ENCODE results near the gene SPIRE2. TPM values are rescaled to one million over a fixed set of nuclear protein-coding genes. Genes with fewer than 3 reads are reported as not detected.
"Not testable (repeated sequence)": the region's sequence is repeated elsewhere in the genome, so short reads cannot be mapped to it uniquely, and the experiment has no call there.

The SPIRE2 gene
- total RNA-seq, 1 donor from 2014 or later, result 3.2 TPM

DNA sequence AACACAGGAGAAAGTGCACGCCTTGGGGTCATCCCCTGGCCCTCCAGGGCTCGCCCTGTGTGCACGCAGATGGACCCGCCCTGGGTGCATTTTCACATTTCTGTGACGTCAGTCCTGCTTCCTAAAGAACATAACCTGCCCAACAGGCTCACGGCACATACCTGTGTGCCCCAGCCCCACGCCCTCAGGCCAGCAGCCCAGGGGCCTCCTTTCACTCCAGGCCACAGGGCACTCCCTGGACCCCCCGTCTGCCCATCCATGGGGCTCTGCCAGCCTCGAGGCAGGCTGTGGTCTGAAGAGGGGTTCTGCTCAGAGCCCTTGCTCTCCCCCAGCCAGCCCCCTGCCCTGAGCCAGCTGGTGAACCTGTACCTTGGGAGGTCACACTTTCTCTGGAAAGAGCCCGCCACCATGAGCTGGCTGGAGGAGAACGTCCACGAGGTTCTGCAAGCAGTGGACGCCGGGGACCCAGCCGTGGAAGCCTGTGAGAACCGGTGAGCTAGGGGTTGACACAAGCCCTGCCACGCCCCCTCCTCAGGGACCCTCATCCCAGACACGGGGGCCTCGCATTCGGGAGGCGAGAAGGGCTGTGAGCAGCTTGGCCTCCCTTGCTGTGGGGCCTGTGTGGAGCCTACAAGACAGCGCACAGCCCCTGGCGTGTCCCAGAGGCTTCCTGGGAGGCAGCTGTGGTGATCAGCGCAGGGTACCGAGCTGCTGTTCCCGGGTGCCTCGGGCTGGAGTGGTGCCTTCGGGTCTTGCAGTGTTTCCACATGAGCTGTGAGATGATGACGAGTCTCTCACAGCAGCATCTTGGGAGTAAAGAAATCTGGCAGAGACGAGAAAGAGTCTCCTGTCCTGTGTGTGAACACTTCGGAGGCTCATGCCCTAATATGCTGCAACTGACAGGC lies 76.6 kb downstream of the SPIRE2 start:
- DNase-seq (ENCODE audit: low spot score) (no peak), ATAC-seq (peak; percentile 8)

GRCh38 chr16:89905511-89906139 lies 77.3 kb downstream of the SPIRE2 start:
- no peak for ATAC-seq
- DNase-seq (ENCODE audit: low spot score), result no peak
- intact Hi-C loops (cut with DNase I), result no loop called here

More for the DNA sequence above, 76.6 kb downstream of the SPIRE2 start:
- intact Hi-C loops (cut with DNase I), result no loop called here

DNA sequence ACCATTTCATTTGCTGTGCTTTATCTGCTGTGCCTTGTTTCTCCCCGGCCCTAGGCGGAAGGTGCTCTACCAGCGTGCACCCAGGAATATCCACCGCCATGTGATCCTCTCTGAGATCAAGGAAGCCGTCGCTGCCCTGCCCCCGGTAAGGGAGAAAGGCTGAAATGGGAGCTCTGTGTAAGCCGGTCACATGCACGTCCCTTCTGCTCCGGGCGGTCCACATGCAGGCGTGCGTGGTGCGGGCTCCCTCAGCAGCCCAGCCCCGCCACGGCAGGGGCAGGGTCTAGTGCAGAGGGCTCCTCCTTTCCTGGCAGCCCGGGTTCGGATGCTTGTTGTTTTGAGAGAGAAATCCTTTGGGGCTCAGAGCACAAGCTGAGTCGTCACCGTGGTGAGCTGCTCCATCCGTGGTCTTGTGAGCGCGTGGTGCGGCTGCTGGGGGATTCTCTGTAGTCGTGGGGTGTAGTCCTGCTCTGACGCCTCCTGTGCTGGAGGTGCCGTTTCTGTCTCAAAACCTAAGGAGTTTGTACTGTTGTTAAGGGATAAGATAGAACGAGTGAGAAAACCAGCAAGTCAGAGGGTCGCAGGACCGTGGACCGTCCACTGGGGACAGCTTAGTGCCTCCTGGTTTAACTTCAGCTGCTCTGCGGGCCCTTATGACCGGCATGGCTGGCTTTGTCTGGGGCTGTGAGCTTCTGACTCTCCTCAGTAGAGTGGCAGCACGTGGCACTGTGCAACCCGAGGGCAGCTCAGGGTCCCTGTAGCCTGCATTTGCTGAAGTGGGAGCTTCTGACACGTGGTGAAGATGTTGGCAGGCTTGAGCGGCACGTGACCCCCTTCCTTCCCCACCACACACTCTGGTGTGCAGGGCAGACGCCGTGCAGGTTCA lies 78.1 kb downstream of the SPIRE2 start:
- ATAC-seq, result no peak
- DNase-seq (ENCODE audit: low spot score), result no peak
- intact Hi-C loops (cut with DNase I), result no loop called here

- intact Hi-C loops (cut with DNase I), result no loop called here
- ATAC-seq, result no peak
- DNase-seq (ENCODE audit: low spot score), result no peak
Measured at GRCh38 chr16:89907055-89907814, 79.0 kb downstream of the SPIRE2 start.

DNA sequence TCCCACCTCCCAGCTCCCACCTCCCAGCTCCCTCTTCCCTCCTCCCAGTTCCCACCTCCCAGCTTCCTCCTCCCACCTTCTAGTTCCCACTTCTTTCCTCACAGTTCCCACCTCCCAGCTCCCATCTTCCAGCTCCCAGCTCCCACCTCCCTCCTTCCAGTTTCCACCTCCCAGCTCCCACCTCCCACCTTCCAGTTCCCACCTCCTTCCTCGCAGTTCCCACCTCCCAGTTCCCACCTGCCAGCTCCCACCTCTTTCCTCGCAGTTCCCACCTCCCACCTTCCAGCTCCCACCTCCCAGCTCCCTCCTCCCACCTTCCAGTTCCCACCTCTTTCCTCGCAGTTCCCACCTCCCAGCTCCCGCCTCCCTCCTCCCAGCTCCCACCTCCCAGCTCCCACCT lies 80.0 kb downstream of the SPIRE2 start:
- no peak for ATAC-seq
- intact Hi-C loops (cut with DNase I), result no loop called here
- no peak for DNase-seq (ENCODE audit: low spot score)

DNA sequence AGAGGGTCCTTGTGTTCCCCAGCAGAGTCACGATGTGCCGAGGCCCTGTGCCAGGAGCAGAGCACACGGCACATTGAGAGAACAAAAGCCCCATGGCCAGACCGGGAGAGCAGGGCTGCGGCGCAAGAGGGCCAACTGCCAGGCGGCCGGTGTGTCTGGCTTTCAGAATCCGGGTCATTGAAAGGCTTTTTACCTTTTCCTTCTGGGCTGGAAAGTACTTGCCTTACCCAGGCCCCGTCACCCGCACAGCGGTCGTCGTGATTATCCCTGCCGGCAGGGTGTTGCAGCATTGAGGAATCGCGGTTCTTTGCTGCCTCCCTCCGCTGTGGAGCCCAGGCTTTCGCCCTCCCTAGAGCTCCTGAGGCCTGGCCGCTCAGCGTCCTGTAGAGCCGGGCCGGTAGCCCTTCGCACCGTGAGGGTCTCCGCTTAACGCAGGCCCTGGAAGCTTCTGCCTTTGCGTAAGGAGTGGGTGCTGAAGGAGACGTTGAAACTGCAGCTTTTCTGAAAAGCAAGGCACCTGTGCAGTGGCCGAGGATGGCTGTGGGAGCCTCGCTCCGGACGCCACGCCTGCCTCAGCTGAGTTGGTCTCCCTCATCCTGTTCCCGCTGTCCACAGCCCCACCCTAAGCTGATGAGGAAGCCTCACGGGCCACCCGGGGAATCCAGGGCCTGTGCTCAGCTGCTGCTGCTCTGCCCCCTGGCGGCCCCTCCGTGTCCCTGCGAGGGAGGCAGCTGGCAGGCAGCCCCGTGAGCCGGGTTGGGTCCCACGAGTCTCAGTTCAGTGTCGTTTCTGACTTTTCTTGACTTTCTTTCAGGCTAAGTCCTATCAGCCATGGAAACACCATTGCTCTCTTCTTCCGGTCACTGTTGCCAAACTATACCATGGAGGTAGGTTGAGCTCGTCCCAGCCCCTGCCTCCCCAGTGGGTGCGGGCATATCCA lies 81.8 kb downstream of the SPIRE2 start:
- intact Hi-C loops (cut with DNase I), result no loop called here
- DNase-seq (ENCODE audit: low spot score) (peak; percentile 86), ATAC-seq (peak; percentile 84)

- intact Hi-C loops (cut with DNase I), result no loop called here
- ATAC-seq (peak; percentile 13), DNase-seq (ENCODE audit: low spot score) (no peak)
Measured at GRCh38 chr16:89910717-89911354, 82.6 kb downstream of the SPIRE2 start.

DNA sequence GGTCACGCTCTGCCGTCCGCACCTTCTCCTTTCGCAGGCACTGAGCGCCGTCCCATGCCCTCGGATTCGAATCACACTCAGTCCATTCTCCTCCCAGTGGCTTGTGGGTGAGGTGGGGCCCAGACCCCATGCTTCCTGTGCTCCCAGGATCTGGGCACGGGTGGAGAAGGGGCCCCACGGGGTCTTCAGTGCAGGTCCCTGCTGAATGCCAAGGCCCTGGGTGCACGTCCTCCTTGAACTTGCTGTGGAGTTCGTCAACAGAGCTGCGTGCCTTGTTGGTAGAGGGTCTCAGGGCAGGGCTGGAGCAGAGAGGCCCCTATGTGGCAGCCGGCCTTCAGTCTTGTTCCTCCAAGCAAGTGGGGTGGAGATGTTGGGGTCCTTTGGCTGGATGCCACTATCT lies 83.1 kb downstream of the SPIRE2 start:
- ATAC-seq (no peak), DNase-seq (ENCODE audit: low spot score) (no peak)
- intact Hi-C loops (cut with DNase I), result no loop called here

GRCh38 chr16:89912143-89912542 lies 83.9 kb downstream of the SPIRE2 start:
- ATAC-seq, result no peak
- intact Hi-C loops (cut with DNase I), result no loop called here
- no peak for DNase-seq (ENCODE audit: low spot score)

GRCh38 chr16:89912627-89913026 lies 84.4 kb downstream of the SPIRE2 start:
- intact Hi-C loops (cut with DNase I), result no loop called here
- ATAC-seq, result no peak
- no peak for DNase-seq (ENCODE audit: low spot score)

DNA sequence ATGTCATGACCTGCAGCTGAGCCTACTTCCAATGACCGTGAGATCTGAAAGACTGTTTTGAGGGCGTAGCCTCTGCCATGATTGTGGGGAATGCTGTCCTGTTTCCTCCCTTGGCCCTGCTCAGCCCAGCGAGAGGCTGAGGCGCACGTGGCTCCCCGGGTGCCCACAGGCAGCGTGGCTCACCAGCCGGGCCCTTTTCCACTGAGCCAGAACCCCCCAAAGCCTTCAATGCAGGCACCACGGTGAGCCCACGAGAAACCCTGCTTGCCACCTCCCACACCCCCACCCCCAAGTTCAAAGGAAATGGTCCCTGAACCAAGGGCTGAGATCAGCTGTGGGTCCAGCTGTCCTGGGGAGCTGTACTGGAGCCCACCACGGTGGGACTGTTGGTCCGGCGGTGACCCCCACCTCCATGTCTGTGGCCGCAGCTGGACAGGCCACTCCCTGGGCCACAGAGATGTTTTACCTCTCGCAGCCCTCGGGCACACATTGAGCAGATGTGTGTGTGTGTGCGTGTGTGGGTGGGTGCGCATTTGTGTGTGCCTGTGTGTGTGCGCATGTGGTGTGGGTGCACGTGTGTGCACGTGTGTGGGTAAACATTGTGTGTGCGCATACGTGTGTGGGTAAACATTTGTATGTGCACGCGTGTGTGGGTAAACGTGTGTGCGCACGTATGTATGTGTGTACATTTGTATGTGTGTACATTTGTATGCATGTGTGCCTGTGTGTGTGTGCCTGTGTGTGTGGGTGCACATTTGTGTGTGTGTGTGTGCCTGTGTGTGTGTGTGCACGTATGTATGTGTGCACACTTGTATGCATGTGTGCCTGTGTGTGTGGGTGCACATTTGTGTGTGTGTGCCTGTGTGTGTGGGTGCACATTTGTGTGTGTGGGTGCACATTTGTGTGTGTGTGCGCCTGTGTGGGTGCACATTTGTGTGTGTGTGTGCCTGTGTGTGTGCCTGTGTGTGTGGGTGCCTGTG lies 85.4 kb downstream of the SPIRE2 start:
- no peak for DNase-seq (ENCODE audit: low spot score)
- ATAC-seq, result no peak
- intact Hi-C loops (cut with DNase I), result no loop called here

- ATAC-seq; intact Hi-C loops (cut with DNase I); DNase-seq (ENCODE audit: low spot score): not testable (repeated sequence)
Measured at GRCh38 chr16:89914642-89915285, 86.5 kb downstream of the SPIRE2 start.

- DNase-seq (ENCODE audit: low spot score) (no peak), ATAC-seq (no peak)
- intact Hi-C loops (cut with DNase I), result no loop called here
Measured at GRCh38 chr16:89915303-89916232, 87.3 kb downstream of the SPIRE2 start.

- DNase-seq (ENCODE audit: low spot score) (peak; percentile 81), ATAC-seq (peak; percentile 32)
- intact Hi-C loops (cut with DNase I), result no loop called here
Measured at GRCh38 chr16:89917773-89918452, 89.6 kb downstream of the SPIRE2 start.

Measured in sciatic nerve (tissue), 2 donors.